OCI-LY3 (cell line): ENCODE data around the gene LAMA4.

ENCODE experiments used
- EZH2phosphoT487 ChIP-seq: fragments of 200-600 bp; shearing (Covaris generic); IDR thresholded peaks from 2 replicates; pipeline ENCODE4 v1.6.1; 2018; ENCODE audit warnings: antibody characterized with exemption, mixed run types, low read depth
- TF ChIP-seq, protein P1 (sequence below): fragments of 200-600, 300-600 bp; sonication (generic); IDR thresholded peaks from 2 replicates; pipeline ENCODE4 v1.5.1; 2014; ENCODE audit warnings: antibody characterized with exemption, low read length, low read depth

DNA sequence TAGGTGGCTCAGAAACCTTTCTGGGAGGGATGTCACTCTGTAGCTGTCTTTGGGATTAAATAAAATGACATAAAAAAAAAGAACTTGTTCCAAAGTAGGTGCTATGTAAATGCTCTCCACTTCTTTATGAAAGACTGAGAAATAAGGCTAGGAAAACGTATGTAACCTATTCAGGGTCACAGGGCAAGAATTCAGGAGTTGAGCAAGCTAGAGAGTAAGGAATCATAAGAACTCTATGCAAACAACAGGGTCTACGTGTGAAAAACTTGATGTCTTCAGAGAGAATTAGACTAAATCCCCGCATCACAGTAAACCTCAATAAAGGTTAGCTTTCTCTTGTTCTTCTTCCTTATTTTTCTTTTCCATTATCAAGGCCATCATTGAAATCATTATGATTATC is 59.2 kb downstream of the LAMA4 start:
- no peak for TF ChIP-seq EZH2phosphoT487
- TF ChIP-seq, protein P1, sequence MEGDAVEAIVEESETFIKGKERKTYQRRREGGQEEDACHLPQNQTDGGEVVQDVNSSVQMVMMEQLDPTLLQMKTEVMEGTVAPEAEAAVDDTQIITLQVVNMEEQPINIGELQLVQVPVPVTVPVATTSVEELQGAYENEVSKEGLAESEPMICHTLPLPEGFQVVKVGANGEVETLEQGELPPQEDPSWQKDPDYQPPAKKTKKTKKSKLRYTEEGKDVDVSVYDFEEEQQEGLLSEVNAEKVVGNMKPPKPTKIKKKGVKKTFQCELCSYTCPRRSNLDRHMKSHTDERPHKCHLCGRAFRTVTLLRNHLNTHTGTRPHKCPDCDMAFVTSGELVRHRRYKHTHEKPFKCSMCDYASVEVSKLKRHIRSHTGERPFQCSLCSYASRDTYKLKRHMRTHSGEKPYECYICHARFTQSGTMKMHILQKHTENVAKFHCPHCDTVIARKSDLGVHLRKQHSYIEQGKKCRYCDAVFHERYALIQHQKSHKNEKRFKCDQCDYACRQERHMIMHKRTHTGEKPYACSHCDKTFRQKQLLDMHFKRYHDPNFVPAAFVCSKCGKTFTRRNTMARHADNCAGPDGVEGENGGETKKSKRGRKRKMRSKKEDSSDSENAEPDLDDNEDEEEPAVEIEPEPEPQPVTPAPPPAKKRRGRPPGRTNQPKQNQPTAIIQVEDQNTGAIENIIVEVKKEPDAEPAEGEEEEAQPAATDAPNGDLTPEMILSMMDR, result no peak
